HEK293T (cell line): ENCODE measurements around the gene TMEM176B.

ENCODE experiments used
- CTCF ChIA-PET: fragments of 350-600 bp; formaldehyde crosslinking; extraction: SDS; loops from one replicate; lab custom pipeline; 2021; ENCODE audit warnings: antibody characterized with exemption, inconsistent platforms; lab: Yijun Ruan, JAX
- POLR2A ChIA-PET: fragments of 350-600 bp; formaldehyde crosslinking; extraction: SDS; loops from one replicate; lab custom pipeline; 2020; ENCODE audit warnings: antibody characterized with exemption, inconsistent platforms; lab: Yijun Ruan, JAX
- DNase-seq: peaks from one replicate; pipeline ENCODE4 v3.0.0; 2012; ENCODE audit warnings: mixed read lengths; ENCODE audit errors: extremely low spot score
- ARNT ChIP-seq: fragments of 450-650 bp; IDR thresholded peaks from 2 replicates; pipeline ENCODE4 v1.6.1; 2017; ENCODE audit warnings: mild to moderate bottlenecking
- BHLHE40 ChIP-seq: fragments of 450-650 bp; IDR thresholded peaks from 2 replicates; pipeline ENCODE4 v1.6.1; 2016; ENCODE audit warnings: mild to moderate bottlenecking, moderate library complexity, borderline replicate concordance
- CTBP1 ChIP-seq: fragments of 450-650 bp; IDR thresholded peaks from 2 replicates; pipeline ENCODE4 v1.6.1; 2016; ENCODE audit warnings: borderline replicate concordance
- ELF4 ChIP-seq: fragments of 450-650 bp; IDR thresholded peaks from 2 replicates; pipeline ENCODE4 v1.6.1; 2017; ENCODE audit warnings: antibody characterized with exemption
- FOXA1 ChIP-seq: fragments of 450-650 bp; IDR thresholded peaks from 2 replicates; pipeline ENCODE4 v1.6.1; 2016; ENCODE audit warnings: mild to moderate bottlenecking
- FOXK2 ChIP-seq: fragments of 450-650 bp; IDR thresholded peaks from 2 replicates; pipeline ENCODE4 v1.6.1; 2016; ENCODE audit warnings: mild to moderate bottlenecking
- FOXM1 ChIP-seq: fragments of 450-650 bp; IDR thresholded peaks from 2 replicates; pipeline ENCODE4 v1.6.1; 2017; ENCODE audit warnings: mild to moderate bottlenecking, borderline replicate concordance
- HDGF ChIP-seq: fragments of 450-650 bp; IDR thresholded peaks from 2 replicates; pipeline ENCODE4 v1.6.1; 2017; ENCODE audit warnings: antibody characterized with exemption, borderline replicate concordance
- L3MBTL2 ChIP-seq: fragments of 450-650 bp; conservative IDR thresholded peaks from 2 replicates; pipeline ENCODE4 v1.6.1; 2016; ENCODE audit warnings: mild to moderate bottlenecking
- LEF1 ChIP-seq: fragments of 450-650 bp; IDR thresholded peaks from 2 replicates; pipeline ENCODE4 v1.6.1; 2017; ENCODE audit warnings: mild to moderate bottlenecking, borderline replicate concordance
- NFRKB ChIP-seq: fragments of 450-650 bp; IDR thresholded peaks from 2 replicates; pipeline ENCODE4 v1.6.1; 2016; ENCODE audit warnings: mild to moderate bottlenecking, moderate library complexity
- SP1 ChIP-seq: fragments of 450-650 bp; IDR thresholded peaks from 2 replicates; pipeline ENCODE4 v1.6.1; 2017
- SUZ12 ChIP-seq: fragments of 450-650 bp; IDR thresholded peaks from 2 replicates; pipeline ENCODE4 v1.6.1; 2016; ENCODE audit warnings: mild to moderate bottlenecking
- TARDBP ChIP-seq: fragments of 450-650 bp; IDR thresholded peaks from 2 replicates; pipeline ENCODE4 v1.6.1; 2016
- ZNF384 ChIP-seq: fragments of 450-650 bp; IDR thresholded peaks from 2 replicates; pipeline ENCODE4 v1.6.1; 2016
- TF ChIP-seq, protein P1 (sequence below): fragments of 450-650 bp; IDR thresholded peaks from 2 replicates; pipeline ENCODE4 v1.6.1; 2016

The TMEM176B gene

DNA sequence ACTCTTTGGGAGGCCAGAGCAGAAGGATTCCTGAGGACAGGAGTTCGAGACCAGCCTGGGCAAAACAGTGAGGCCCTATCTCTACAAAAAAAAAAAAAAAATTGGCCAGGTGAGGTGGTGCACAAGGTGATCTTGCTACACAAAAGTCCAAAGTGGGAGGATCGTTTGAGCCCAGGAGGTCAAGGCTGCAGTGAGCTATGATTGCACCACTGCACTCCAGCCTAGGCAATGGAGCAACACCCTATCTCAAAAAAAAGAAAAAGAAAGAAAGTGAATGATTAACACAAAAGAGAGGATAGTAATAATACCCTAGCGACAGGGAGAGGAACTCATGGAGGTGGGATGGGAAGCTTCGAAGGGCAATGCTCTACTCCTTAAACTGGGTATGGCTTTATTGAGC is 30.4 kb downstream of the TMEM176B start:
- CTCF ChIA-PET, result interaction anchor here (0.7 kb wide), 2 partner anchors 109 to 219 kb away, joined by 3 read pairs; no protein-coding TSS in a partner anchor
- POLR2A ChIA-PET, result no interaction called here
- TF ChIP-seq HDGF (no peak), SUZ12 (no peak), ELF4 (no peak), ARNT (no peak), L3MBTL2 (no peak), FOXM1 (no peak), TARDBP (no peak), NFRKB (no peak), SP1 (no peak), FOXA1 (no peak), BHLHE40 (no peak), LEF1 (no peak), ZNF384 (no peak), CTBP1 (no peak), FOXK2 (no peak)
- TF ChIP-seq, protein P1, sequence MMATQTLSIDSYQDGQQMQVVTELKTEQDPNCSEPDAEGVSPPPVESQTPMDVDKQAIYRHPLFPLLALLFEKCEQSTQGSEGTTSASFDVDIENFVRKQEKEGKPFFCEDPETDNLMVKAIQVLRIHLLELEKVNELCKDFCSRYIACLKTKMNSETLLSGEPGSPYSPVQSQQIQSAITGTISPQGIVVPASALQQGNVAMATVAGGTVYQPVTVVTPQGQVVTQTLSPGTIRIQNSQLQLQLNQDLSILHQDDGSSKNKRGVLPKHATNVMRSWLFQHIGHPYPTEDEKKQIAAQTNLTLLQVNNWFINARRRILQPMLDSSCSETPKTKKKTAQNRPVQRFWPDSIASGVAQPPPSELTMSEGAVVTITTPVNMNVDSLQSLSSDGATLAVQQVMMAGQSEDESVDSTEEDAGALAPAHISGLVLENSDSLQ, result no peak
- no peak for DNase-seq

DNA sequence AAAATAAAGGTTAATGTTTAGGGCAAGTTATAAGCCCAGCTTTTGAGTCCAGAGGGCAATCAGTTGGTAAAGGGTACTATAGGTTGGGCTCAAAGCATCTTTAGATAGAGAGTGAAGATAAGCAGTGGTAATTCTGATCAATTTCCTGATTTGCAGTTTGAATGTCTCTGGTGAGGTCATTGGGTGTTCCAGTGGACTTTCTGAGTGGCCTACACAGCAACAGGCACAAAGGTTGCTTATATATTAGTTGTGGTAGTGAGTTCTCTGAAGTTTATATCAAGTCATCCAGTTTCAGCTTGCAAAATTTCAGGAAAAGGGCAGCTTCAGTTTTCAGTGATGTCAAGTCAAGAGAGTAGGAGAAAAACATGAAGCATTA is 33.8 kb downstream of the TMEM176B start:
- CTCF ChIA-PET, result no interaction called here

DNA sequence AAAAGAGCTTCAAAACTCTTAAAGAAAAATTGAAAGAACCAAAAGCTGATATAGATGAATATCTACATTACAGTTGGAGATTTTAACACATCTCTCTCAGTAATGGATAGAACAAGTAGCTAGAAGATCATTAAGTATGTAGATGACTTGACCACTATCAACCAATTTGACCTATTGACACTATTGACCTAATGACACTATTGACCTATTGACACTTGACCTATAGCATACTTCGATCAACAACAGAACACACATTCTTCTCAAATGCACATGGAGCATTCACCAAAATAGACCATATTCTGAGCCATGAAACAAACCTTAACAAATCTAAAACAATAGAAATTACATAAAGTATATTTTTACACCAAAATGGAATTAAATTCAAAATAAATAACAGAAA is 40.7 kb downstream of the TMEM176B start:
- POLR2A ChIA-PET, result no interaction called here
- CTCF ChIA-PET, result interaction anchor here (0.6 to 1.4 kb wide), 2 partner anchors 27 to 310 kb away, joined by 3 to 4 read pairs; no protein-coding TSS in a partner anchor
- no peak for DNase-seq
- TF ChIP-seq FOXM1, result no peak
- TF ChIP-seq ELF4, result no peak
- TF ChIP-seq, protein P1, result no peak
- TF ChIP-seq HDGF, result no peak
- no peak for TF ChIP-seq ARNT
- TF ChIP-seq FOXA1, result no peak
- no peak for TF ChIP-seq SUZ12
- no peak for TF ChIP-seq CTBP1
- TF ChIP-seq L3MBTL2, result no peak

More for the DNA sequence above, 33.8 kb downstream of the TMEM176B start:
- DNase-seq, result no peak
- POLR2A ChIA-PET, result no interaction called here
- TF ChIP-seq ARNT (no peak), ELF4 (no peak), NFRKB (no peak), FOXA1 (no peak), SUZ12 (no peak), FOXM1 (no peak), FOXK2 (no peak), LEF1 (no peak), SP1 (no peak), CTBP1 (no peak), ZNF384 (no peak), BHLHE40 (no peak), TARDBP (no peak), HDGF (no peak), L3MBTL2 (no peak)
- TF ChIP-seq, protein P1, result no peak

DNA sequence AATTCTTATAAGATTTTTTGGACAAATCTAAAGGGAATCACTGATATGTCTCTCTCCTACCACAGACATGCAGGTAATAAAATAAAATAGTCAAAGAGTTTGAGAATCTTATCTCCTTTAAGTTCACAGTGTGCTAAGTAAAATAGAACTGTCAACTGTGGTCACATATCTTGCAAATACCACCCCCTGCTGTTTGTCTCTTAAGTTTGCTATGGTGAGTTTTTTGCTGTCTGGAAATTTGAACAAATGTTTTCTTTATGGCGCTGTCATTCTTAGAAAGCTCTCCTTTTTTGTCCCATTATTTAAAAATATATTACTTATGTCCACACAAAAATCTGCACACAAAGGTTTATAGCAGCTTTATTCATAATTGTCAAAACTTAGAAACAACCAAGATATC is 43.3 kb downstream of the TMEM176B start:
- TF ChIP-seq FOXM1 (no peak), CTBP1 (no peak)
- no peak for DNase-seq
- CTCF ChIA-PET, result interaction anchor here (0.6 kb wide), 1 partner anchor 26 kb away, joined by 3 read pairs; no protein-coding TSS in a partner anchor
- POLR2A ChIA-PET, result no interaction called here

DNA sequence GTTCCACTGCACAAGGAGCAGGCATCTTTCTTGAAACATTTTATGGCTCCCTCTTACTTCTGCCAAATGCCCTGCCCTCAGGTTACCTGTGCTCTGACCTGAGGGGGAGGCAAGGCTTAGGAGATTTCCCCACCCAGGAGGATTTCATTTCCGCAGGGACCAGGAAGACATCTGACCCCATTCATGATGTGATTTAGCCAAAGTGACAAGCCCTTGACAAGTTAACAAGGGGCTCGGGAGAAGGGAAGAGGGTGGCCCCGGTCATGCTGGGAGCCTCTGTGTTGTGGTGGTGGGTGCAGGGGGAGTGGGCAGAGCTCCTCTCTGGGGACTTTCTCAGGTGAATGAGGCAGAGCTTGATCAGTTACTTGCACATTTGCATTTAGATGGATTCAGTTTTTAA is 44.0 kb downstream of the TMEM176B start:
- TF ChIP-seq FOXK2, result no peak
- TF ChIP-seq CTBP1, result no peak
- no peak for TF ChIP-seq FOXM1
- TF ChIP-seq HDGF, result no peak
- no peak for DNase-seq
- ChIA-PET CTCF (interaction anchor here (0.7 kb wide), 1 partner anchor 11 kb away, joined by 3 read pairs; no protein-coding TSS in a partner anchor), POLR2A (no interaction called here)

DNA sequence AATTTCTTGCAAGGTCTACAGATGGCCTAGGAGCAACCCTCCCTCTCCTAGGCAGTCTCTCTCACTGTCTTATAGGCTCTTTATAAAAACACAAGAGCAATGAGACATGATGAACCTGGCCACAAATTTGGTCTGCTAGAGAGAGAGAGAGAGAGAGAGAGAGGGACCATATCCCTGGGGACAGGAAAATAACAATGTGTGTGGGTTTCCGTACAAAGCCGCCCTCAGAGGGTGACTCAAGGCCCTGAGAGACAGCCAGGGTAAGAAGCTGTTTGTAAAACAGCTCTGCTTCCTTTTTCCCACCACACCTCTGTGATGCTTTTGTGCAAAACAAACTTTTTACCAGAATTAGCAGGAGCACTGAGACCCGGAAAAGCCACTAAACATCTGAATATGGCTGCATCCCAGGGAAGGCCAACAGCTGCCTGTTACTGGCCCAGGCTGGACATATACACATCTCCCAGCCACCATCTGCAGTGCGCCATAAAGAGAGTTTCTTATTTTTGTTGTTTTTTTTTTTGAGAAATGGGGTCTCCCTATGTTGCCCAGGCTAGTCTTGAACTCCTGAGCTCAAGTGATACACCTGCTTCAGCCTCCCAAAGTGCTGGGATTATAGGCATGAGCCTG is 44.6 kb downstream of the TMEM176B start:
- no peak for DNase-seq
- no peak for TF ChIP-seq CTBP1
- no peak for TF ChIP-seq SUZ12
- CTCF ChIA-PET, result interaction anchor here (0.7 kb wide), 1 partner anchor 10 kb away, joined by 3 read pairs; no protein-coding TSS in a partner anchor
- POLR2A ChIA-PET, result no interaction called here

DNA sequence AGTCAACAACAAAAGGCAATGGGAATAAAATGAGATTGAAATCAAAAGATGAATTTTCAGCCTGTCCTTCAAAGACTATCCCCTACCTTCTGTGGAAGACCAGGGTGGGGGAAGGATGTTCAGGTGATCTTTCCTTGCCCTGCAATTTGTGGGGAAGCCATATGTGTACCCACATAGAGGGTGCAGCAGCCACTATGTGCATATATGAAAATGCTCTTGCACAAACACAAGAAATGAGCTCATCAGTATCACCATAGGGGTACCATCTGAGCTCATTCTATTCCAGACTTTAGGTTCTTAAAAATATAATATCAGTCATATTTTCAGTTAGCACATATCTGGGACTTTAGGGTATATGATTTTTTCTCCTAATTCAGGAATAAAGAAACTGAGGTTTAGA is 45.2 kb downstream of the TMEM176B start:
- no peak for TF ChIP-seq HDGF
- TF ChIP-seq FOXK2, result no peak
- no peak for TF ChIP-seq NFRKB
- TF ChIP-seq, protein P1, result no peak
- no peak for TF ChIP-seq SP1
- TF ChIP-seq FOXM1, result no peak
- TF ChIP-seq LEF1, result no peak
- no peak for TF ChIP-seq ARNT
- no peak for TF ChIP-seq CTBP1
- TF ChIP-seq FOXA1, result no peak
- TF ChIP-seq ELF4, result no peak
- TF ChIP-seq SUZ12, result no peak
- TF ChIP-seq L3MBTL2, result no peak
- no peak for TF ChIP-seq BHLHE40
- no peak for TF ChIP-seq TARDBP
- TF ChIP-seq ZNF384, result no peak
- DNase-seq, result no peak
- ChIA-PET POLR2A (no interaction called here), CTCF (no interaction called here)
